ENCODE measurements around the gene PDCD7.
"Not testable (repeated sequence)": the region's sequence is repeated elsewhere in the genome, so short reads cannot be mapped to it uniquely, and the experiment has no call there.

Gene PDCD7

GRCh38 chr15:65115086-65115485 lies 18.5 kb downstream of the PDCD7 start, which contains the start of gene UBAP1L:
Gene UBAP1L (minus strand): TSS chr15:65115200. CDS start chr15:65106215, 8,985 bp downstream.
- DNase-seq, result no peak

GRCh38 chr15:65110676-65111292 lies 22.8 kb downstream of the PDCD7 start:
- DNase-seq, result no peak

DNA sequence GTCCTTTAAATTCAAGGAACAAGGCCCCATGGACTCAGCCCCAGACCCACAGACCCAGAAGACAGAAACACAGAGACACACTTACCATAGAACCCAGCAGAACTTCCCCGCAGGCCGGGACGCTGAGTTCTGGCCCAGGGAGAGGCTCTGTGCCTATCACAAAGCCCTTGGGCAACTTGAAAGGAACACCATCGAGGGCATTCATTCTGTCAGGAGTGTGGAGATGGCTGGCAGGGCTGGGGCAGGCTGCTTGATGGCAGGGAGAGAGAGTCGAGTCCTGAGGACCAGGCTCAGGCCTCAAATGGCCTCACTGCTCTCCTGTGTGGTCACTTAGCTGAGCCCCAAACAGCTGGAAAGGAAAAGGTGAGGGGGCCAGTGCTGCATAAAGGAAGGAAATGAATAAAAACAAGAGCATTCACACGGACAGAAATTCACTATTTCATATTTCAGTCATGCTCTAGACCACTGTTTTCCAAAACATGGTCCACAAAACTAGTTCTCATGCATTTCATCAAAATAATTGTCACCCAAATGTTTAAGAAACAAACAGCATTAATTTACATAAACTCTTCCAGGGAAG lies 27.5 kb downstream of the PDCD7 start:
- no peak for DNase-seq

- DNase-seq, result no peak
These were observed 28.6 kb downstream of the PDCD7 start for GRCh38 chr15:65105038-65105437.

- DNase-seq, result no peak
These were observed 30.7 kb downstream of the PDCD7 start for GRCh38 chr15:65102912-65103311.

GRCh38 chr15:65101891-65102708 lies 31.5 kb downstream of the PDCD7 start:
- DNase-seq, result no peak

- DNase-seq, result peak; percentile 54
These were observed 32.2 kb downstream of the PDCD7 start for GRCh38 chr15:65101411-65101890.

DNA sequence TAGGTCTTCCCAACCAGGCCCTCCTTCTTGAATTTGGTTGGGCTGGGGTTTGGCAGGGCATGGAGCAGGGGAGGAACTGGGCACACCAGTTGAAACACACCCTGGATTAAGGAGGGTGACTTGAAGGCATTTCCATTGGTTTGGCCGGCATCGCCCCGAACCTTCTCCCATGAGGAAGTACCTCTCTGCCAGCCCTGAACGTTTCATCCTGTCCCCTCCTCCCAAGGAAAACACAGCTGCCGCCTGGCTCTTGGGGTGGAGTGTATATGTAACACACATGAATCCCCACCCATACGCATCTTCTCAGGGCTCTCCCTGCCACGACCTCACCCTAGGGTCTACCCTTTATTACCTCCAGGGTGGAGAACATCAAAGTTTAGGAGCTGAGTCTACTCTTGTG lies 33.2 kb downstream of the PDCD7 start:
- DNase-seq, result no peak

GRCh38 chr15:65099801-65100200 lies 33.8 kb downstream of the PDCD7 start:
- not testable (repeated sequence) for DNase-seq

GRCh38 chr15:65099336-65099735 lies 34.3 kb downstream of the PDCD7 start:
- DNase-seq, result no peak

DNA sequence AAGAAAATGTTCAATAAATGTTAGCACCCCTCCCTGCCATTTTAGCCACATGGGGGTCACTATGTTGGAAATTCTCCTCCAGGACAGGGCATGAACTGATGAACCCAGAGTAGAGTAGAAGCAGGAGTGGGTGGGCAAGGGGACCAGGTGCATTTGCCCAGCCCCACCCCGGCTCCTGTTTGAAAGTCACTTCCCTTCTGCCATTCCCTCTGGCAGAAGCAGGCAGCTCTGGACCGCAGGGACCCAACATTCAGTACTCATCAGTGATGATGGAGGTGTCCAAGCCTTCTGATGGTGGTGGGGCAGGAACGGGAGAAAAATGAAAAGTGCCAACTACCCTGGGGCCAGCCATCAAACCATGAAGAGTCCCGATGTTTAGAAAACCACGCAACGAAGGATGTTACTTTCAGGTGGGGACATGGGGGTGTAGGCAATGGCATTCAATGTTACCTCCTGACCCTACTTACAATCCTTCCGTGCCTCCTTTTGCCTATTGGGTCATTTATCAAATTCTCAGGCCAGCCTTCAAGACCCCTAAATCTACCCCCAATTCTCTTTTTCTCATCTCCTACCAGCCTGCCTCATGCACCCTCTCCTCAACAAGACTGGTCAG lies 35.9 kb downstream of the PDCD7 start:
- no peak for DNase-seq

DNA sequence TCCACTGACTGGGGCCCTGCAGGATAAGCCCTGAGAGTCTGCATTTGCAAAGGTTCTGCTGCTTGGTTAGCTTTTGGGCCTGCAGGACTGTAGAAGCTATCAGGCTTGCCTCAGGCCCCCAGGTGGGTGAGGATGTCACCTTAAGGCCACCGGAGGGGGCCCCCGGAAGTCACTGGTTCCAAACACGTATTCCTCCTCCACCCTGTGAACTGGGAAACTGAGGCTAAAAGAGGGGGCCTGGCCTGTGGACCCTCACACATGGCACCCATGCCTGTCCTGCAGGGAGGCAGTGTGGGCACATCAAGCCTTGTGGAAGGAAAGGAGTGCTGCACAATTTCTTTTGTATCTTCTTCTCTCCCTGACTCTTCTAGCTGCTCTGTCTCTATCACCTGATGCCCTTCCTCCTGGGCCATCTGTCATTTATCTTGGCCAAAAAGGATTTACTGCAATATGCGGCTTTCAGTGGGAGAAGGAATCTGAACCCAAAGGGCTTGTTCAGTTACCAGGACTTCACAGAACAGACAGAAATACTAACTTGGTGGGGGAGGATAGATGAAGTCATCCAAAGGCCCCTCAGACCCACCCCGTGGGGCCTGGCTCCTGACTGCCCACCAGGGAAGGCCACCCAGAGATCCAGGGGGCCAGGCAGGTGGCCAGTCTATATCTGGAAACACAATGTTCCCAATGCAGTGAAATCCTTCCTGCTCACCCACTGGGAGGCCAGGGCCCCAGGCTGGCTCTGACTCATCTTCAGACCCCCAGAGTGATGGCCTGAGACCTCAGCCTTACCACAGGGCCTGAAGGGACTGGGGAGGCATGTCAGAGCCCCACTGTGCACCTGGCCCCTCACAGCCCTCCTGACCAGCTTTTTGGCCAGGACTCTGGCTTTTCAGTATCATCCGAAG lies 36.9 kb downstream of the PDCD7 start:
- no peak for DNase-seq

- no peak for DNase-seq
These were observed 37.9 kb downstream of the PDCD7 start for GRCh38 chr15:65095747-65096104.

DNA sequence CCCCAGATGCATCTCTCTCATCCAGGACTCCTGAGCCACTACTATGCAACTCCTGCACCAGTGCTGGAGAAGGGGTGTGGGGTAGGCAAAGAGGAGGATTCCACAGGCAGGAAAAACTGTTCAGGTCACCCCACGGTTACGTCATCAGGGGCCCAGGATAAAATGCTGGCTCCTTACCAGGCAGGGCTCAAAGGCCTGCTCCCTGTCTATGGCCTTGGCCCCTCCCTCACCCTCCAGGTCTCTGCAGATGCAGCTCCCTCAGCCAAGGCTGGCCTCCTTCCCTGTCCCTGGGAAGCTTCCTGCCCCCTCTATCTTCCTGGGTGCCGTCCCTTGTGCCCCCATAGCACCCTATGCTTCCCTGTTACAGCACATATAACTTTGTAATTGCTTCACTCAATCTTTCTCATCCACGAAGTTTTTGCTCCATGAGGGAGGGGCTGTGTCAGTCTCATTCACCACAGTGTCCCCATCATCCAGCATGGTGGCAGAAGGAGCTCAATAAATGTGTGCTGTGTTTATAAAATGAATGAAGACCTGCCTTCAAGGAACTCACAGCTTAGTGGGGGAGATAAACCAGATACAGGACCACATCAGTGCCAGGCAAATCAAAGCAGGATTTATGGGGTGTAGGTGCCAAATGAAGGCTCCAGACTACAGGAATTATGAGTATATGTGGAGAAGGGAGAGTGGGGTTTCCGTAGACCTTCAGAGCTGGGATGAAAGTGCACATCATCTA lies 38.4 kb downstream of the PDCD7 start:
- DNase-seq, result no peak

- DNase-seq, result no peak
These were observed 39.2 kb downstream of the PDCD7 start for GRCh38 chr15:65094294-65094995.

DNA sequence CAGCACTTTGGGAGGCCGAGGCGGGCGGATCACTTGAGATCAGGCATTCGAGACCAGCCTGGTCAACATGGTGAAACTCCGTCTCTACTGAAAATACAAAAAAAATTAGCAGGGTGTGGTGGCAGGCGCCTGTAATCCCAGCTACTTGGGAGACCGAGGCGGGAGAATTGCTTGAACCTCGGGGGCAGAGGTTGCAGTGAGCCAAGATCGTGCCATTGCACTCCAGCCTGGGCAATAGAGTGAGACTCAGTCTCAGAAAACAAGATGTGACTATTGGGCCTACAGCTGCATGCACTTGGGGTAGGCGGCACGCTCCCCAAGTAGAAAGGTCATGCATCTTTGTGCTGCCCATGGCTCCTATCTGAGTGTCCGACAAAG lies 39.8 kb downstream of the PDCD7 start:
- DNase-seq, result not testable (repeated sequence)

GRCh38 chr15:65092911-65093792 lies 40.5 kb downstream of the PDCD7 start:
- DNase-seq, result no peak

DNA sequence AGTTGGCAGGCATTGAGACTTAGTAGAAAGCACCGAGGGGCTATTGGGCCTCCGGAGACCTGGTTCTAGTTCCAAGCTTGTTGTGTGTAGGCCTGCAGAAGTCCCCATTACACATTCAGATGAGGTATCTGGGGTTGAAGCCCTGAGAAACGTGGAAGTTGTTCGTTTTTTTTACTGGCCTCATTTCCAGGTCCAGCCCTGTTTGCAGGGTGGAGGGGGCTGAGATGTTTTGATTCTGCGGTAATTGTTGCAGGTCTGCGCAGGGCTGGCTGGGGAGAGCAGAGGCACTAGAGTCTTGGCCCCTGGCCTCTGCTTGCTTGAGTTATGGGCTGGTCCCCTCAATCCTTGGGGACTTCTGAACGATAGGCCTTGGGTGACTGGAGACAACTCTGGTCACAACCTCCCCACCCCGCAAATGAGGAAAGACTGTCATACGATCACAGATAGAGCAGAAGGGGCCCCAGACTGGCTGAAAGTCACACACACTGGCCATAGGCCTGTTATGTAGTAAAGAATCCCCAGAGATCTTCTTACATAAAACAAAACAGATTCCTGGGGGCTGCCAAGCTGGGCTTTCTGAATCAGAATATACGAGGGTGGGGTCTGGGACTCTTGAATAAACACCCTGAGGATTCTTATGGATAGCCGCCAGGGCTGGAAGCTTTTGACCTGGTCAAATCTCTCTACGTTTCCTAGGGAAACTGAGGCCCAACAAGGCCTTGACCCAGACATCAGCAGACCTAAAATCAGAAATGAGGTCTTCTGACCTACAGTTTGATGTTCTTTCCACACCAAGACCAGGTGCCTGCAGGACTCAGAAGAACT lies 41.5 kb downstream of the PDCD7 start:
- no peak for DNase-seq

GRCh38 chr15:65089206-65089824 lies 44.3 kb downstream of the PDCD7 start:
- DNase-seq, result no peak
